PFSK-1 (cell line): ENCODE measurements around the gene DLGAP1.

Experiments used
- FOXP2 ChIP-seq: optimal IDR thresholded peaks from 2 replicates; pipeline ENCODE3; 2011; ENCODE audit warnings: borderline replicate concordance, control low read depth, inconsistent platforms; ENCODE audit not compliant: insufficient read depth; ENCODE audit errors: extremely low read length, extremely low read depth
- POLR2AphosphoS5 ChIP-seq: IDR thresholded peaks from 2 replicates; pipeline ENCODE4 v1.6.1; 2012; ENCODE audit warnings: low read depth, mild to moderate bottlenecking, control low read depth, low read length, moderate library complexity
- REST ChIP-seq, 2 experiments: IDR thresholded peaks; 2 replicates each; pipeline versions ENCODE4 v1.6.1 to v1.8.0; 2011 to 2012; ENCODE audit warnings: low read depth in 2 of 2, low read length in 2 of 2, control low read depth in 1 of 2, inconsistent platforms in 1 of 2, mild to moderate bottlenecking in 1 of 2, moderate library complexity in 1 of 2; ENCODE audit not compliant: insufficient read depth in 1 of 2
- SIN3A ChIP-seq: IDR thresholded peaks from 2 replicates; pipeline ENCODE4 v1.6.1; 2012; ENCODE audit warnings: mild to moderate bottlenecking, low read length, moderate library complexity, borderline replicate concordance; ENCODE audit not compliant: insufficient read depth
- TAF1 ChIP-seq: IDR thresholded peaks from 2 replicates; pipeline ENCODE4 v1.6.1; 2012; ENCODE audit warnings: low read length, control low read depth, borderline replicate concordance; ENCODE audit not compliant: insufficient read depth

The DLGAP1 gene

GRCh38 chr18:4251873-4252272, 203.2 kb downstream of the DLGAP1 start:
- TF ChIP-seq POLR2AphosphoS5 (no peak), FOXP2 (no peak), TAF1 (no peak), REST (IDR thresholded peaks at IDR 0.05; ENCODE audit: insufficient read depth in 1 of 2, low read depth in 2 of 2, low read length in 2 of 2) (no peak), SIN3A (no peak)

- no peak for TF ChIP-seq FOXP2
- no peak for TF ChIP-seq REST (IDR thresholded peaks at IDR 0.05; ENCODE audit: insufficient read depth in 1 of 2, low read depth in 2 of 2, low read length in 2 of 2)
- TF ChIP-seq POLR2AphosphoS5, result no peak
- no peak for TF ChIP-seq SIN3A
- no peak for TF ChIP-seq TAF1
These were observed 203.9 kb downstream of the DLGAP1 start for GRCh38 chr18:4251206-4251605.

- TF ChIP-seq POLR2AphosphoS5 (no peak), FOXP2 (no peak), TAF1 (no peak), REST (IDR thresholded peaks at IDR 0.05; ENCODE audit: insufficient read depth in 1 of 2, low read depth in 2 of 2, low read length in 2 of 2) (no peak), SIN3A (no peak)
These were observed 205.0 kb downstream of the DLGAP1 start for GRCh38 chr18:4250141-4250540.

- no peak for TF ChIP-seq SIN3A
- no peak for TF ChIP-seq FOXP2
- no peak for TF ChIP-seq REST (IDR thresholded peaks at IDR 0.05; ENCODE audit: insufficient read depth in 1 of 2, low read depth in 2 of 2, low read length in 2 of 2)
- no peak for TF ChIP-seq TAF1
- TF ChIP-seq POLR2AphosphoS5, result no peak
These were observed 206.4 kb downstream of the DLGAP1 start for GRCh38 chr18:4248686-4249085.

GRCh38 chr18:4246374-4246773, 208.7 kb downstream of the DLGAP1 start:
- no peak for TF ChIP-seq POLR2AphosphoS5
- no peak for TF ChIP-seq FOXP2
- no peak for TF ChIP-seq SIN3A
- TF ChIP-seq TAF1, result no peak
- no peak for TF ChIP-seq REST (IDR thresholded peaks at IDR 0.05; ENCODE audit: insufficient read depth in 1 of 2, low read depth in 2 of 2, low read length in 2 of 2)
